Smooth muscle cell (in vitro differentiated cells): ENCODE measurements around the gene CC2D2B. TPM values are rescaled to one million over a fixed set of nuclear protein-coding genes. Genes with fewer than 3 reads are reported as not detected.
"Not testable (repeated sequence)": the region's sequence is repeated elsewhere in the genome, so short reads cannot be mapped to it uniquely, and the experiment has no call there.

Experiments used
- DNase-seq: peaks from one replicate; lab custom pipeline; 2025; ENCODE audit not compliant: unreplicated experiment; lab: John Stamatoyannopoulos, UW
- H2AFZ ChIP-seq: fragments of 200-600 bp; sonication (generic); 2 replicates; pipeline ENCODE4 v1.6.0; 2016; ENCODE audit warnings: antibody characterized with exemption, low read depth, mild to moderate bottlenecking
- H3F3A ChIP-seq: fragments of 200-600 bp; sonication (generic); 2 replicates; pipeline ENCODE4 v1.6.0; 2017; ENCODE audit warnings: antibody characterized with exemption, low read depth
- H3K27ac ChIP-seq: fragments of 200-600 bp; sonication (generic); 2 replicates; pipeline ENCODE4 v1.5.1; 2016; ENCODE audit warnings: low read depth, mild to moderate bottlenecking
- H3K27me3 ChIP-seq: fragments of 200-600 bp; sonication (generic); 2 replicates; pipeline ENCODE4 v1.6.1; 2016; ENCODE audit warnings: low read depth, mild to moderate bottlenecking
- H3K36me3 ChIP-seq: fragments of 200-600 bp; sonication (generic); 2 replicates; pipeline ENCODE4 v1.5.1; 2016; ENCODE audit warnings: low read depth
- H3K4me1 ChIP-seq: fragments of 200-600 bp; sonication (generic); 2 replicates; pipeline ENCODE4 v1.5.1; 2016; ENCODE audit warnings: low read depth
- H3K4me2 ChIP-seq: fragments of 200-600 bp; sonication (generic); 2 replicates; pipeline ENCODE4 v1.6.0; 2016; ENCODE audit warnings: mild to moderate bottlenecking
- H3K4me3 ChIP-seq: fragments of 200-600 bp; sonication (generic); 2 replicates; pipeline ENCODE4 v1.5.1; 2016; ENCODE audit warnings: mild to moderate bottlenecking
- H3K79me2 ChIP-seq: fragments of 200-600 bp; sonication (generic); 2 replicates; pipeline ENCODE4 v1.6.0; 2016; ENCODE audit warnings: low read depth, mild to moderate bottlenecking
- H3K9ac ChIP-seq: fragments of 200-600 bp; sonication (generic); 2 replicates; pipeline ENCODE4 v1.6.0; 2016; ENCODE audit warnings: low read depth
- H3K9me3 ChIP-seq: fragments of 200-600 bp; sonication (generic); replicated peaks from 2 replicates; pipeline ENCODE4 v1.5.1; 2016; ENCODE audit warnings: low read depth
- H4K20me1 ChIP-seq: fragments of 200-600 bp; sonication (generic); 2 replicates; pipeline ENCODE4 v1.6.0; 2016; ENCODE audit warnings: low read depth
- WGBS: methylation state at CpG from one replicate; pipeline ENCODE4 v1.1.7; 2016; ENCODE audit warnings: low lambda C conversion rate; 5-methylcytosine and 5-hydroxymethylcytosine counted together
- polyA plus RNA-seq: library from polyadenylated mRNA; unstranded; fragments of >200 nt; fragmentation: Nextera tagmentation; extraction: Ambion mirVana; gene quantifications from 2 replicates; pipeline ENCODE4 v1.2.1, GENCODE V29; 2016
- total RNA-seq: library from RNA; depleted of rRNA; stranded (reverse); fragments of >200 nt; gene quantifications from 2 replicates; pipeline ENCODE4 v1.2.3, GENCODE V29; 2014
- TF ChIP-seq, protein P1 (sequence below): fragments of 200-600 bp; sonication (generic); IDR thresholded peaks from 2 replicates; pipeline ENCODE4 v1.5.1; 2017; ENCODE audit warnings: borderline replicate concordance, mild to moderate bottlenecking, antibody characterized with exemption; ENCODE audit not compliant: insufficient read depth, poor library complexity, severe bottlenecking

CC2D2B gene
- total and polyA plus RNA-seq, 2 experiments from 2014 or later, result not detected

DNA sequence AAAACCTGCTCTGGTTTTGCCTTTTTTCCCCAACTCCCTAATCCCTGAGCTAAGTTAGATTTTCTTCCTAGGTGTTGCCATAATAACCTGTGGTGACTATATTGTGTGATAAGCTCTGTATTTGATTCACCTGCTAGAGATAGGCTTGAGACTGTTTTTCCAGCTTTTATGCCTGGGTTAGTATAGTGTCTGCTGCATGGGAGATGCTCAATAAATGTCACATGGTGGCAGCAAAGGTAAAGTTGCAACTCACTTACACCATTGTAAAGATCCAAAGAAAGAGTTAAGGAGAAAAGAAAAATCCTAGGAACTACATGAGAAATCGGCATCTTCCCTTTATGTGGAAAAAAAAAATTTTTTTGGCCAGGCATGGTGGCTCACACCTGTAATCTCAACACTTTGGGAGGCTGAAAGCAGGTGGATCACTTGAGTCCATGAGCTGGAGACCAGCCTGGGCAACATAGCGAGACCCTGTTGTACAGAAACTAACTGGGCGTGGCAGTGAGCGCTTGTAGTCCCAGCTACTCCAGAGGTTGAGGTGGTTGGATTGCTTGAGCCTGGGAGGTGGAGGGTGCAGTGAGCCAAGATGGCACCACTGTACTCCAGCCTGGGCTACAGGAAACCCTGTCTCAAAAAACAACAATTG is 139.4 kb downstream of the CC2D2B start:
- H3K9me3 ChIP-seq, result no peaks in the 10 kb centered on the region
- no peaks in the 10 kb centered on the region for H3K27me3 ChIP-seq
- H3K79me2 ChIP-seq, result peaks cover 72% of the 10 kb centered on the region
- peaks cover 12% of the 10 kb centered on the region for H3K4me1 ChIP-seq
- WGBS, result 98% methylated on average over 4 of the region's 4 CpGs
- DNase-seq, result no peak
- H2AFZ ChIP-seq, result no peak overlapping the region
- no peaks in the 10 kb centered on the region for H3K36me3 ChIP-seq
- no peak overlapping the region for H3K9ac ChIP-seq
- H3K4me3 ChIP-seq, result no peak overlapping the region
- peaks cover 68% of the 10 kb centered on the region for H4K20me1 ChIP-seq
- H3K27ac ChIP-seq, result no peak overlapping the region
- H3F3A ChIP-seq, result no peaks in the 10 kb centered on the region
- no peak overlapping the region for H3K4me2 ChIP-seq
- TF ChIP-seq, protein P1, sequence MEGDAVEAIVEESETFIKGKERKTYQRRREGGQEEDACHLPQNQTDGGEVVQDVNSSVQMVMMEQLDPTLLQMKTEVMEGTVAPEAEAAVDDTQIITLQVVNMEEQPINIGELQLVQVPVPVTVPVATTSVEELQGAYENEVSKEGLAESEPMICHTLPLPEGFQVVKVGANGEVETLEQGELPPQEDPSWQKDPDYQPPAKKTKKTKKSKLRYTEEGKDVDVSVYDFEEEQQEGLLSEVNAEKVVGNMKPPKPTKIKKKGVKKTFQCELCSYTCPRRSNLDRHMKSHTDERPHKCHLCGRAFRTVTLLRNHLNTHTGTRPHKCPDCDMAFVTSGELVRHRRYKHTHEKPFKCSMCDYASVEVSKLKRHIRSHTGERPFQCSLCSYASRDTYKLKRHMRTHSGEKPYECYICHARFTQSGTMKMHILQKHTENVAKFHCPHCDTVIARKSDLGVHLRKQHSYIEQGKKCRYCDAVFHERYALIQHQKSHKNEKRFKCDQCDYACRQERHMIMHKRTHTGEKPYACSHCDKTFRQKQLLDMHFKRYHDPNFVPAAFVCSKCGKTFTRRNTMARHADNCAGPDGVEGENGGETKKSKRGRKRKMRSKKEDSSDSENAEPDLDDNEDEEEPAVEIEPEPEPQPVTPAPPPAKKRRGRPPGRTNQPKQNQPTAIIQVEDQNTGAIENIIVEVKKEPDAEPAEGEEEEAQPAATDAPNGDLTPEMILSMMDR, result no peak

DNA sequence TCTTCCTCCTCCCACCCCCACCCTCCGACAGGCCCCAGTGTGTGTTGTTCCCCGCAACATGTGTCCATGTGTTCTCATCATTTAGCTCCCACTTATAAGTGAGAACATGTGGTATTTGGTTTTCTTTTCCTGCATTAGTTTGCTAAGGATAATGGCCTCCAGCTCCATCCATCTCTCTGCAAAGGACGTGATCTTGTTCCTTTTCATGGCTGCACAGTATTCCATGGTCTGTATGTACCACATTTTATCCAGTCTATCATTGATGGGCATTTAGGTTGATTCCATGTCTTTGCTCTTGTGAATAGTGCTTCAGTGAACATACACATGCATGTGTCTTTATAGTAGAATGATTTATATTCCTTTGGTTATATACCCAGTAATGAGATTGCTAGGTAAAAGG is 140.2 kb downstream of the CC2D2B start:
- not testable (repeated sequence) for H3F3A ChIP-seq, H2AFZ ChIP-seq, DNase-seq, H3K9me3 ChIP-seq, H3K27me3 ChIP-seq, H3K4me2 ChIP-seq, H3K36me3 ChIP-seq, H3K4me3 ChIP-seq, H3K9ac ChIP-seq, H3K27ac ChIP-seq
- Histone ChIP-seq H4K20me1 (peaks cover 76% of the 10 kb centered on the region), H3K4me1 (peaks cover 10% of the 10 kb centered on the region), H3K79me2 (peaks cover 79% of the 10 kb centered on the region)
- WGBS, result 82% methylated on average over 3 of the region's 3 CpGs

DNA sequence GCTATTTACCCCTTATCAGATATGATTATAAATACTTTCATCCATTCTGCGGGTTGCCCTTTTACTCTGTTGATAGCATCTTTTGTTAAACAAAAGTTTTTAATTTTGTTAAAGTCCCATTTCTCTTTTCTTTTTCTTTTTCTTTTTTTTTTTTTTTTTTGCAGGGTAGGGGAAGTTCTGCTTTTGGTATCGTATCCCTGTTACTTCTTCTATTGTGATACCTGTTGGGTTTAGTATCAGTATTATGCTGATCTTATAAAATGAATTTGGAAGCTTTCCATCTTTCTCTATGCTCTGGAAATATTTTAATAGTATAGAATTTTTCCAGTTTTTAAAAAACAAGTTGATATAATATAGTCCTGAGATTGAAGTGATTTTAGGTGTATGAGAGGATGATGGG is 141.6 kb downstream of the CC2D2B start:
- H3F3A ChIP-seq, result no peaks in the 10 kb centered on the region
- no peak overlapping the region for H3K4me2 ChIP-seq
- H3K4me3 ChIP-seq, result no peak overlapping the region
- WGBS, result 90% methylated on average over 2 of the region's 2 CpGs
- H3K4me1 ChIP-seq, result peaks cover 9% of the 10 kb centered on the region
- TF ChIP-seq, protein P1, result no peak
- H3K27me3 ChIP-seq, result no peaks in the 10 kb centered on the region
- peaks cover 90% of the 10 kb centered on the region for H4K20me1 ChIP-seq
- DNase-seq, result no peak
- no peak overlapping the region for H2AFZ ChIP-seq
- no peak overlapping the region for H3K9ac ChIP-seq
- H3K79me2 ChIP-seq, result peaks cover 80% of the 10 kb centered on the region
- no peaks in the 10 kb centered on the region for H3K36me3 ChIP-seq
- H3K9me3 ChIP-seq, result no peaks in the 10 kb centered on the region
- H3K27ac ChIP-seq, result no peak overlapping the region

DNA sequence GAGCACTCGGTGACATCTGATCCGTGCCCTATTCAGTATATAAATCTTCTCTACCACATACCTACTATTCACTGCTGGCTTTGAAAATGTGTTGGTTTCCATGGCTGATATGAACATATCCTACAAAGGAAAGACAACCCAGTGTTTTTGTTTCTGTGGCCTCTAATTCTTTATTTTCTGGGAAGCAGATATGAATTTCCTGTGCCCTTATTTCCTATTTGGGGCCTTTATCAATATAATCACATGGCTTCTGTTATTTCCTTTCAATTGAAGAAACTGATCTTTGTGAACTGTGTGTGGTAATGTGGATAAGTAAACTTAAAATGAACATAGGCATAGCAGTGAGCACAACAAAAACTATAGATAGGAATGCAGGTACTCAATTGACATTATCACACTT is 146.2 kb downstream of the CC2D2B start:
- H4K20me1 ChIP-seq, result peaks cover 68% of the 10 kb centered on the region
- H3K27ac ChIP-seq, result no peak overlapping the region
- H3K36me3 ChIP-seq, result peaks cover 21% of the 10 kb centered on the region
- WGBS, result 100% methylated on average over 2 of the region's 2 CpGs
- no peaks in the 10 kb centered on the region for H3K4me1 ChIP-seq
- H3K4me3 ChIP-seq, result no peak overlapping the region
- H3K9ac ChIP-seq, result no peak overlapping the region
- DNase-seq, result no peak
- H3K27me3 ChIP-seq, result no peaks in the 10 kb centered on the region
- TF ChIP-seq, protein P1, result no peak
- H3K9me3 ChIP-seq, result no peaks in the 10 kb centered on the region
- no peak overlapping the region for H2AFZ ChIP-seq
- H3F3A ChIP-seq, result no peaks in the 10 kb centered on the region
- peaks cover 47% of the 10 kb centered on the region for H3K79me2 ChIP-seq
- H3K4me2 ChIP-seq, result no peak overlapping the region
